ENCODE measurements around the gene ELP2.

ELP2 gene

GRCh38 chr18:36124841-36125240 lies 4.9 kb upstream of the ELP2 start:
- no peak for DNase-seq

- DNase-seq: no peak
Observed at GRCh38 chr18:36126668-36127067, 3.0 kb upstream of the ELP2 start.

GRCh38 chr18:36127836-36128529 lies 1.7 kb upstream of the ELP2 start:
- DNase-seq: no peak

GRCh38 chr18:36128530-36128870 lies 1.2 kb upstream of the ELP2 start:
- DNase-seq: no peak

GRCh38 chr18:36128907-36129299 lies 796 bp upstream of the ELP2 start:
- no peak for DNase-seq

GRCh38 chr18:36130039-36130831 lies 536 bp downstream of the ELP2 start:
- peak in 1 of 2 experiments; percentile 55 for DNase-seq

GRCh38 chr18:36130883-36131653 lies 1.4 kb downstream of the ELP2 start:
- DNase-seq: no peak

- no peak for DNase-seq
Observed at GRCh38 chr18:36131692-36132483, 2.2 kb downstream of the ELP2 start.

- no peak for DNase-seq
Observed at GRCh38 chr18:36132756-36133155, 3.1 kb downstream of the ELP2 start.

GRCh38 chr18:36135264-36135663 lies 5.6 kb downstream of the ELP2 start:
- DNase-seq: no peak

GRCh38 chr18:36139245-36139644 lies 9.5 kb downstream of the ELP2 start:
- no peak for DNase-seq

GRCh38 chr18:36141576-36141975 lies 11.9 kb downstream of the ELP2 start:
- no peak for DNase-seq

GRCh38 chr18:36142751-36143150 lies 13.1 kb downstream of the ELP2 start:
- DNase-seq: no peak

GRCh38 chr18:36143391-36143790 lies 13.7 kb downstream of the ELP2 start:
- no peak for DNase-seq

- no peak for DNase-seq
Observed at GRCh38 chr18:36149514-36150289, 20.0 kb downstream of the ELP2 start.

GRCh38 chr18:36152781-36153180 lies 23.1 kb downstream of the ELP2 start:
- DNase-seq: no peak

GRCh38 chr18:36153203-36153602 lies 23.5 kb downstream of the ELP2 start:
- no peak for DNase-seq

GRCh38 chr18:36153771-36154170 lies 24.1 kb downstream of the ELP2 start:
- DNase-seq: no peak

- no peak for DNase-seq
Observed at GRCh38 chr18:36155851-36156757, 26.4 kb downstream of the ELP2 start.

- DNase-seq: no peak
Observed at GRCh38 chr18:36157441-36157840, 27.7 kb downstream of the ELP2 start.

GRCh38 chr18:36158266-36158867 lies 28.7 kb downstream of the ELP2 start:
- no peak for DNase-seq

Measured in SHP77 (cell line).